HG03457 (cell line): ENCODE data around the gene STMN3.
A peak's percentile ranks its signal among the peaks of the same experiment; 100 is the strongest.
"Not testable (repeated sequence)": the region's sequence is repeated elsewhere in the genome, so short reads cannot be mapped to it uniquely, and the experiment has no call there.

Experiments used
- ATAC-seq: cut with Tn5 transposase; IDR thresholded peaks from one replicate; pipeline ENCODE4 v1.9.1; 2021; ENCODE audit warnings: moderate number of reproducible peaks; ENCODE audit not compliant: unreplicated experiment

STMN3 gene

DNA sequence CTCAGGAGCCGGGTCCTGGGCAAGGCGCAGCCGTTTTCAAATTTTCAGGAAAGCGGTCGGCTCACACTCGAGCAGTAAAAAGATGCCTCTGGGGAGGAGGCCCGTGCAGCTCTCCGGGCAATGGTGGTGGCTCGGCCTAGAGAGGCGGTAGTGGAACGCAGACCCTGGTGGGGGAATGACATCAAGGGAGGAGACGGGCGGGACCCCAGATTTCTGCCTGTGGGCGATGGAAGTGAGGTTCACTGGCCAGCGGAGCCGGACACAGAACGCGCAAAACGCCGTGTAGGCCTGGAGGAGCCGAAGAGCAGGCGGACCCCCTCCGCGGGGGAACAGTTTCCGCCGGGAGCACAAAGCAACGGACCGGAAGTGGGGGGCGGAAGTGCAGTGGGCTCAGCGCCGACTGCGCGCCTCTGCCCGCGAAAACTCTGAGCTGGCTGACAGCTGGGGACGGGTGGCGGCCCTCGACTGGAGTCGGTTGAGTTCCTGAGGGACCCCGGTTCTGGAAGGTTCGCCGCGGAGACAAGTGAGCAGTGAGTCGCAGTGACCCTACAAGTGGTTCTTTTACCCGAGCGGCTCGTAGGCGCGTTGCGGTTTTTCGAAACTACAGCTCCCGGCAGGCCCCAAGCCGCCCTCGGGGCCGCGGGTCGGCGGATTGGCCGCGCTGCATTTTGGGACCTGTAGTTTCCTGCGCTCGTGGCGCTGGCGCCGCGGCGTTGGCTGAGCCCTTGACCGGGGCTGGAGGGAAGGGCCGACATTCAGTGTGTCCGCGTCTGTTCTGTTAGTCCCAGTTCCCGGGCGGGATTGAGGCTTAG, 4.9 kb upstream of the STMN3 start, which contains the start of gene RTEL1:
TSS of gene RTEL1 (plus strand) at position 376 of the 812 bp plus-strand sequence. CDS start 1,091 bp downstream, outside the sequence.
- peak; percentile 62 for ATAC-seq

DNA sequence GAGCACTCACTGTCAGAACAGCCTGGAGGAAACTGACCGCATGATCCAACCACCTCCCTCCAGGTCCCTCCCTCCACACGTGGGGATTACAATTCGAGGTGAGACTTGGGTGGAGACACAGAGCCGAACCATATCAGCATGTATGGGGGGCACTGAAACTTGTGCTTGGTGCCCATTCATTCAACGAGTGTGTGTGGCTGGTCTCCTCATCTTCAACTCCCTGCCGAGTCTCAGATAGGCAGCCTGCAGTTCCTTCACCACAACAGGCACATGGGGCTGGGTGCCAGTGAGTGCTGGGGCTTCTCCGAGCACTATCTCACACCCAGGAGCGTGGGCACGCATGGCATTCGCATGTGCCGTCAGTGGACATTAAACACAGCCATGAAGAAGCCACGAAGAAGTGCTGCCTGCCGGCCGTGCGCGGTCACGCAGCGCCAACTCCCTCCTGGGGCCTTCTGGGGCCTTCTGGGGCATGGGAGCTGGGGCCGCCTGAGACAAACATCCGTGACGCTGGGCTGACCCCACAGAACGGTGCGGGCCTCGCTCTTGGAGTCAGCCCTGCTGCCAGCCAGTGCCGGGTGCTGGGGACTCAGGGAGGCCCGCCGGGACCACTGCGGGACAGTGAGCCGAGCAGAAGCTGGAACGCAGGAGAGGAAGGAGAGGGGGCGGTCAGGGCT, 4.2 kb upstream of the STMN3 start:
- ATAC-seq, result no peak

DNA sequence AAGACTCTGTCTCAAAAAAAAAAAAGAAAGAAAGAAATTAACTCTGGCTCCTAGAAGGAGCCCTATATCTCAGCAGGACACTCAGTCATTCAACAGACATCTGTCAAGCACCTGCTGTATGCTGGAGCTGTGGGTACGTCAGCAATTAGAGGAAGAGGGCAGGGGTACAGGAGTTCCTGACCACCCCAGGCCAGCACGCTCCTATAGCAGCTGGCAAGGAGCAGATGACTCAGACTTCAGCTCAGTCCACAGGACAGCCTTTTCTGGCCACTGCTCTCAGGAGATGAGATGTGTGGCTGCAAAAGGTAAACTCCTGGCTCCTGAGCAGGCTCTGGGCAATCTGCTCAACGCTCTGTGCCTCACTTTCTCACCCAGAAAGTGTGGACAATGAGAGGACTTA, 3.2 kb upstream of the STMN3 start:
- no peak for ATAC-seq

DNA sequence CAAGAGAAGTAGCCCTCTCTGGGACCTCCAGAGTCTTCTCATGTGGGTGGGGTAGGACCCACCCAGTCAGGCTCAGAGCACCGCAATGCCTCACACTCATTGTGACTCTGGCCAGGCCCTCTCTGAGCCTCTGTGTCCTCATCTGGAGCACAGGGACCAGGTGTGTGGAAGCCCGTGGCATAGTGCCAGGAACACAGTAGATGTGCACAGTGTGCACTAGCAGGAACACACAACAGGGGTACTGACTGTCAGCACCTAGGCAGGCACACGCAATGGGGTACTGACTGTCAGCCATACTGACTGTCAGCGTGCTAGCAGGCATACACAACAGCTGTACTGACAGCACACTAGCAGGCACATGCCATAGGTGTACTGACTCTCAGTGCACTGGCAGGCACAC, 2.0 kb upstream of the STMN3 start:
- no peak for ATAC-seq

DNA sequence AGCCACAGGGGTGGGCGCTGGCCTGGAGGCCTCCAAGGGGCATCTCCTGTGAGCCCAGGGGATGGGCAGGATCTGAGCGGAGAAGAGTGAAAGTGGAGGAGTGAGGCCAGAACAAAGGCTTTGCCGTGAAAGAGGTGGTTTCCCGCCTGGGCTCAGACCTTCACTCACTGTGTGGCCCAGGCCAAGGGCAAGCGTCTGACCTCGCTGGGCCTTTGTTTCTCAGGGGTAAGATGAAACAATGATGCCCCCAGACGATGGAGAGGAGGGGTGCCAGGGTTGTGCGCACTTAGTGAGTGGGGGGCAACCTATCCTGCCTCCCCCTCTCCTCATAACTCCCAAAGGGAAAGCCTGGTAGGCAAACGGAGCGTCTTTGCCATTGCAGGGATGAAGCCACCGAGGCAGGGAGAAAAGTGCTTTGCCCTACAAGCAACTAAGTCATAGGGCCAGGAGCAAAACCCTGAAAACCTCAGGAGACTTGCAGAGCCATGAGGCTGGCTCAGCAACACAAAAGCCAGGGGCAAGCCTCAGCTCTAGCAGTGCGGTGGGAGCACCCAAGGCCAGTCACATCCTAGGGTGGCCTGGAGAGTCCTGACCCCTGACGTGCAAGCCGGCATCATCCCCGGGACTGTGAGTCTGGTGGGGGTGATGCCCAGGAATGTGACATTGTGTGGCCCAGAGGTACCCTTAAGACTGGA, 897 bp upstream of the STMN3 start:
- ATAC-seq, result no peak

DNA sequence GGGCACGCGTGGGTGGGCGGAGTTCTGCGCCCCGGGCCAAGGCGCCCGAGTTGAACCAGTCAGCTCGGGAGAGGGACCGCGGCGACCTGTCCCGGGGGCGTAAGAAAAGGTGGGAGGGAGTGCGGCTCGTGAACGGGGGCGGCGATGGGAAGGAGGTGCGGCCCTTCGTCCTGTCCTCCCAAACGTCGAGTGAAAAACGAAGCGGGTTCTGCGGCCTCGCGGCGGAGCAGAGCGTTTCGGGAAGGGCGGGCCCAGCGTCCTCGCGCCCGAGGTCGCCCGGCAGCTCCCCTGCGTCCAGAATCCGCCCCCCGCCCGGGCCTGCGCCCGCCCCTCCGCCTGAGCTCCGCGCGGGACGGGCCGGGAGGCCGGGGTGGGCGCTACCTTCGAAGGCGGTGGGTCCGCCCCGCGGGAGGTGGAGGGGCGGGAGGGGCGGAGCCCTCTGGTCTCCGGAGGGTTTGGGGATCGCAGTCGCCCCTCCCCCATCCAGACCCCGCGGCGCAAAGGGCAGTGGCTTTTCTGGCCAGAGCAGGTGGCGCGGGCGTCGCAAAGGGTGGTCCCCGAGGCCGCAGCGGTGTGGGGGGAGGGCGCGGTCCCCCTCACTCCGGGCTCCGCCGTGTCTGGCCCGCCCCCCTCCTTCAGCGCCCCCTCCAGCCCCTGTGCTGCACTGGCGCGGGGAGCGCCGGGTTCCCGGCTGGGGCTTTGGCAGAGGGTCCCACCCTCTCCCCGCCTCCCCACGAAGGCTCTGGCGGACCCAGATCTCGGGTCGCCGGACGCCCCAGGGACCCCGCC, 838 bp downstream of the STMN3 start:
- ATAC-seq, result no peak

DNA sequence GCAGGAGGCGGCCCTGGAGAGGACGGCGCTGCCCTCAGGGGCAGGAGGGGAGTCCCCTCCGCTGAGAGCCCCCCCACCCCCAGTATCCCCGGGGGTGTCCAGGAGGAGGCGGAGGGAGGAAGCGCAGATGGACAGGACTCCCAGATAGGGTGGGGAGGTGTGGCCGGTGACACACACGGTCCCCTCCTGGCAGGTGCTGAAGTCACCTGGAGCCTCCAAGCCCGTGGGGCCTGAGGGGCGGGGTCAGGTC, 1.4 kb downstream of the STMN3 start:
- no peak for ATAC-seq

GRCh38 chr20:63650486-63650885, 2.7 kb downstream of the STMN3 start:
- ATAC-seq, result not testable (repeated sequence)

- ATAC-seq, result no peak
Observed at GRCh38 chr20:63648895-63649589, 4.2 kb downstream of the STMN3 start.

GRCh38 chr20:63648190-63648589, 5.0 kb downstream of the STMN3 start:
- no peak for ATAC-seq

DNA sequence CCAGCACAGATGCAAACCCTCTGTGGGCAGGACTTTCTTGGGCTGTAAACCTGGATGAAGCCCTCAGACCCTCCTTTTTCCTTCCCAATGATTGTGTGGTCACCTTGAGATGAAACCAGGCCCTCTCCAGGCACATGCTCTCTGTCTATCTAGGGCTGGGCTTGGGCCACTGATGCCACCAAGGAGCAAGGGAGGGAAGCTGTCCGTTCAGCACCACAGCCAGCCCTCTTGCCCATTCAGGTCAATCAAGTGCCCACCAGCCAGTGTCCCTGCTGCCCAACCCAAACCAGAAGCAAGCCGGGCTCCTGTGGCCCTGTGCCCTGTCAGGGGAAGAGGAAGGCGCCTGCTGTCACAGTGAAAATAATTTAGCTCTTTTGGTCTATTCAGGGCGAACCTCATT, 8.0 kb downstream of the STMN3 start:
- no peak for ATAC-seq

DNA sequence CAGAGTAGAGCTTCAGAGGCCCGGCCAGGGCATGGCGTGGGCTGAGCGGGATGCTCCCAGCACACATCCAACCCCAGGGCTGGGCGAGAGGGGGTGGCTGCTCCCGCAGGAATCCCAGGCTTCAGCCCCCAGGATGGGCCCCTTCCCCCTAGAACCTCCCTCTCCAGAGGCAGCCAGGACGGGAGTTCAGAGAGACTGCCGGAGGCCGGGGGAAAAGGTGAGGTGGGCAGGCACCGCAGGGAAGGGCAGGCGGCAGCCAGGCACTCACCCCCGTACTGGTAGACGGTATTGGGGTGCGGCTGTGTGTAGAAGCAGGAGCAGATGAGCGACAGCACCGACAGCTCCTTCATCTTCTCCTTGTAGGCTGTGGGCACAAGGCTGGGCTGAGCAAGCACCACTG, 9.3 kb downstream of the STMN3 start:
- ATAC-seq, result no peak

DNA sequence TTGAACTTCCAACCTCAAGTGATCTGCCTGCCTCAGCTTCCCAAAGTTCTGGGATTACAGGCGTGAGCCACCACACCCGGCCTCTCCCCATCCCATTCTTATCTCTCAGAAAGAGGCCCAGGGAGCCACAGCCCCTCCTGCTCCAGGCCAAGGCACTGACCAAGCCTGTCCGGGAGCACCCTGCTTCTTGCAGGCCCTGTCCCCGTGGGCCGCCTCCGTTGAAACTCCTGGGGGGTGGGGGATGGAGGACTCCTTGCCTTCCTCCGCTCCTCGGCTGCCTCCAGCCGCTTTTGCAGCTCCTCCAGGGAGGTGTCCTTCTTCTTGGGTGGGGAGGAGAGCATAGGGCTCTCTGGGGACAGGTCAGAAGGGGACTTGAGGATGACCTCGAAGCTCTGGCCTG, 9.7 kb downstream of the STMN3 start:
- ATAC-seq, result no peak

GRCh38 chr20:63642527-63643247, 10.5 kb downstream of the STMN3 start:
- ATAC-seq, result no peak

GRCh38 chr20:63641792-63642523, 11.3 kb downstream of the STMN3 start:
- ATAC-seq, result peak; percentile 47

- peak; percentile 19 for ATAC-seq
Observed at GRCh38 chr20:63641146-63641791, 12.0 kb downstream of the STMN3 start.

GRCh38 chr20:63640686-63641085, 12.5 kb downstream of the STMN3 start:
- ATAC-seq, result not testable (repeated sequence)

DNA sequence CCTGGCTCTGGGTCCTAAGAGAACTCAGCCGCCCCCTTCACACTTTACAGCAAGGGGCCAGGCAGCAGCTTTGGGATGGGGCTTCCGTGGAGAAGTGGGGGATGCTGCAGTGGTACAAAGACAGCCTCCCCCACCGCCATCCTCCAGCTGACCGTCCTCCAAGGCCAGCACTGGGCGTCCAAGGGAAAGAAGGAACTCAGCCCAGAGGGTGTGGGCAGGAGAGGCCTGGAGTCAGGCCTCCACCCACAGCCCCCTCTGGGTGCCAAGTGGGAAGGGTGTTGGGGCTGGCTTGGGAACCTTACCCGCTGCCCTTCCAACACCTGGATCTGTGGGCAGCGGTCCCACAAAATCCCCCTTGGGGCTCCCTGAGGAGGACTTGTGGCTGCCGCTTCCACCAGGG, 13.1 kb downstream of the STMN3 start:
- no peak for ATAC-seq
